GM19023 (cell line): ENCODE data around the gene CELSR2.
"Not testable (repeated sequence)": the region's sequence is repeated elsewhere in the genome, so short reads cannot be mapped to it uniquely, and the experiment has no call there.

Experiments used
- ATAC-seq: cut with Tn5 transposase; IDR thresholded peaks from one replicate; pipeline ENCODE4 v1.9.1; 2021; ENCODE audit warnings: mild to moderate bottlenecking, moderate library complexity; ENCODE audit not compliant: unreplicated experiment

CELSR2 gene

GRCh38 chr1:109274533-109275476, 25.5 kb downstream of the CELSR2 start:
- ATAC-seq, result no peak

GRCh38 chr1:109275706-109276345, 26.5 kb downstream of the CELSR2 start:
- no peak for ATAC-seq

DNA sequence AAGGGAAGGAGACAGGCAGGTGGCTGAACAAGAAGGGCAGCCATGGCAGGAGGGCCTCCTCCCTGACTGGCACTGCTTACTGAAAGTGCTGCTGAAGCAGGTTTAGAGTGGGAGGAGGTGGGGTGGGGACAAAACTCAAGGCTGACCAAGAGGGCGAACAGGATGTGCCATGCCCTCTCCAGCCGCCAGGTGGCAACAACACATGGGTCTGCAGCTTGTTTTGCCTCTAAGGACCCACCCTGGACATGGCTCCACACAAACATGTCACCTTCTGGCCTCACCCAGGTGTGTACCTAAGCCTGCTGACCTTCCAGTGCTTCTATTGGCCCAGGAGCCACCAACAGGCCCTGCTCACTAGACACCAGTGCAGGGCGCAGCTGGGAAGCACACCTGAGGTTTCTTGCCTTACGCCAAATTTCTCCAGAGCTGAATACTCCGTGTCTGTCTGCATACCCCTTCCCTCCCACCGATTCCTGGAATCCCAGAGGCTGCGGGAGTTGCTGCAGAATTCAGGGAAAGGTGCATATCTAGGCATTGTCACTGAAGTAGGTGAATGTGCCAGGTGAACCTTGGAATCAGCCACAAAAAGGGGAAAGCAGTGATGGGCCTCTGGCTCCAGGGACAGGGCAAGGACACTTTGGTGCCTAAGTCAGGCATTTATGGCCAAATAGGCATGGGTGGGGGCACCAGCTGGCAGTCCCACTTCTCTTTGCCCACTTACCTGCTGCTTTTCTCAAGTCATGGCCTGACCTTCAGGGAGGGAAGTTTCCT, 28.3 kb downstream of the CELSR2 start:
- ATAC-seq, result peak; percentile 79

DNA sequence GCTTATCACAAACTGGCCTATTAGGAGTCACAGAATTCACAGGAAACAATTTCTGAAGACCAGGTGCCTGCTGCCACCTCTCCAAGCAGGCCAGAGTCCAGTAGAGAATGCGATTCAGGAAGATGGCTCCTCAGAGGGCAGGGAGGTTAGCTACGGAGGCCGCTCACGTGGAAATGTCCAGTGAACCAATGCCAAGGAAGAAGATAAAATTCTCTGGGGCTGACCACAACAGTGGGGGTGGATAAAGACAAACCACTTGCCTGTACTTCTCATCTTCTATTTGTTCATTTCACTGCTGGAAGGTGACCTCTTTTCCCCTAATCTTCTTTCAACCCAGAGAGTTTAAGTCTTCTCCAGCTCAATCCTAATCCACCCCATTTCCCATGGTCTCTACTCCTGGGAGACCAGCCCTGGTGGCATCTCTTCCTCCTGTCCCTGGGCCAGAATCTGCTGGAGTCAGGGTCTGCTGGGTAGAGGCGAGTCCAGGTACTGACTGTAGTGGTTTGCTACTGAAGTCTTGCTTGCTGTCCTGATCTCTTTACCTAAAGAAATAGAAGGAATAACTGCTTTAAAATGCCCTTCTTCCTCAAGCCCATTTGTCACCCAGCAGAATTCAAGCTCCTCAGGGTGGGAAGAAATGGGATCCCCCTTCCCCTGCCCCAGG, 30.4 kb downstream of the CELSR2 start:
- no peak for ATAC-seq

DNA sequence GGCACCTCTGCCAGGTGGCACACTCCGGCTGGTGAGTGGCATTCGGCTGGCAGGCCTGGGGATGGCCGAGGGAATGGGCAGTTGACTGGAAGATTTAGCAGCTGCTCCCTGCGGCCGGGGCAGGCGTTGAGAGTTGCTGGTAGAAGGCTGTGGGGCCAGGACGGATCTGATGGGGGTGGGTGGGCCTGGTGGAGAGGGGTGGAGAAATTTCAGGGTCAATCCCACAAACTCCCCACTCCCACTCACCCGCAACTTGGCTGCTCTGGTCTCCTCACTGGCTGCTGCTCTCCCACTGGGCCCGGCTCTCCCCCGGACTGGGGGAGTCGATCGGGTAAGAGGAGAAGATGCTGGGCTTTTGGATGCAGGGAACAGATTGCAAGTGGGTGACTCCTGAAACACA, 31.5 kb downstream of the CELSR2 start:
- no peak for ATAC-seq

DNA sequence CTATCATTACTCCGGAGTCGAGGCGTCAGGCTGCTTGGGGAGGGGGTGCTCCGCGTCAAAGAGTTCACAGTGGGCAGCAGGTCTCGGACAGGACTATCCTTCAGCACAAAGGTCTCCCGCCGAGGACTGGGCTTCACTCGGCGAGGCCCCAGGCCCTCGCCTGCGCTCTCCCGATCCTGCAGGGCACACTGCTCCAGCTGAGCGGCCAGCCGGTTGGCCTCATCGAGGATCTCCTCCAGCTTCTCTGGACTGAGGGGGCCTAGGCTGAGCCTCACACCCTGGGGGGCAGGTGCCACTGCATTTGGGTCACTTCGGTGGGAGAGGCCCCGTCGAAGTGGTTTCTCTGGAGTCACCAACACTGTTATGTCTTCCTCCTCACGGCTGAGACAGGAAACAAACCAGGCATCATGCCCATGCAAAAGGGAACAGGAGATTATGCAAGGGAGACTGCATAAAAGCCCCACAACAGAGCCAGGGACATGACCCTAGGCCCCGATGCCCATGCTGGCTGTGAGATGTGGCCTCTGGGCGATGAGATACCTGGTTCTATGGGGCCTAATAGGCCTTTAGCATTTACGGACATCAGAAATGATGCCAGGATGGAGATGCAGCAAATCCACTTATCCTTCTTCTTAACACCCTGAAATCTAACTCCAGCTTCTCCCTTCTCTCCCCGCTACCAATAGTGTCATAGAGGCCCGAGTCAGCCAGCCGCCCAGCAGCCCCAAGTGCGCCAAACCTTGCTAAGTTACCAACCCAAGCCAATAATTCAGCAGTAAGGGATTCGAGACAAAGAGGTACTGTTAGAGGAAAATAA, 32.5 kb downstream of the CELSR2 start:
- no peak for ATAC-seq

- ATAC-seq, result no peak
These were observed 33.2 kb downstream of the CELSR2 start for GRCh38 chr1:109282497-109282951.

DNA sequence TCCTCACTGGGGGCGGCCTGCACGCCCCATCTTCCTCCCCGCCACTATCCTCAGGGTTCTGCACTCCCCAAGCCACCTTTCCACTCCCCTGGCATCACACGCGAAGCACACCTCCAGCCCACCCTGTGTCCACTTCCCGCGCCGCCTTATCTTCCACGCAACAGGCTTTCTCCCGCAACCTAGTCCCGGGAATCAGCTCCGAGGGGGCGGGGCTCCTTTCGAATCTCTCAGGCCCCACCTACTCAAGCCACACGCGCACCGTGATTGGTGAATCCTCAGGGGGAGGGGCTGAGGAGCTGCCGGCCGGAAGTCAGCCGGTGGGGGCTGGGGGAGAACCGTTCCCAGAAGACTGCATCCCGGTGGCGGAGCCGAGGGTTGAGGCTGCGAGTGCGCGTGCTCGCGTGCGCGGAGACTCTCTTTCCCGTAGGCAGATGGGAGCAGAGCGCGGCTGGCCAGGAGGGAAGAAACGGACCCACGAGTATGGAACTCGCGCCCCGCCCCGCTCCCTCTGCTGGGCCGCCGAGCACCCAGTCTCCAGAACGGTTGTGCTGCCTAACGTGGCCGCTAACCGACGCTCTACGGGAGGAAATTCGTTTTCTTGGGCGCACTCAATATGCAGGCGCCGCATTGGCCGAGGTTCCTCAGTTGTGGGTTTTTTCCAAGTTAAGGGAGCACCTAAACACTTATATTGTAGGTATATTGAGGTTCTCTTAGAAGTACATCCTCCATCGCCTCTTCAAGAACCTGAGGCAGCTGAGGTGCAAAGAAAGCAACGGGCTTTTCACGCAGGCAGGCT, 33.8 kb downstream of the CELSR2 start, which contains the start of gene PSRC1:
TSS of gene PSRC1 (minus strand) at position 194 of the 796 bp plus-strand sequence.
- peak; percentile 98 for ATAC-seq

GRCh38 chr1:109283748-109284600, 34.6 kb downstream of the CELSR2 start:
- ATAC-seq, result peak; percentile 12

DNA sequence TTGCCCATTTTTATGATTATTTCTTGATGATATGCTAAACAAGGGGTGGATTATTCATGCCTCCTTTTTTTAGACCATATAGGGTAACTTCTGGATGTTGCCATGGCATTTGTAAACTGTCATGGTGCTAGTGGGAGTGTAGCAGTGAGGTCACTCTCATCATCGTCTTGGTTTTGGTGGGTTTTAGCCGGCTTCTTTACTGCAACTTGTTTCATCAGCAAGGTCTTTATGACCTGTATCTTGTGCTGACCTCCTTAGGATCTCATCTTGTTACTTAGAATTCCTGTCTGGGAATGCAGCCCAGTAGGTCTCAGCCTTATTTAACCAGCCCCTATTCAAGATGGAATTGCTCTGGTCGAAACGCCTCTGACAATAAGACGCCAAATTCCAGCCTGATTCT, 37.4 kb downstream of the CELSR2 start:
- ATAC-seq, result not testable (repeated sequence)

DNA sequence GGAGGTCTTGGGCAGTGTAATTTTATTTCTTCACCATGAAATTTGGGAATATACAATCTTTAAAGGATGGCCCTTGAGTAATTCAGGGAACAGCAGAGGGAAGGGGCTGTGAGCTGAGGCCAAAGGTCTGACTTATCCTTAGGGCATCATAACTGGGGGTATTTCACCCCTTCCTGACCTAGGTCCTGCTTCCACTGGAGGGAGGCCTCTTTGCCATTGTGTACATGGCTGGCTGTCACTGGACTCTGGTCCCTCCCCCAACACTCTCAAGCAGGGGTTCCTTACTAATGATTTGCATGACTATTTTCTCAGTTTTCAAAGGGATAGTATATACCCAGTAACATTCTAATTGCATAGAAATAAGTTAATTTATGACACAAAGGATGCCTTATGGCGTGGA, 40.8 kb downstream of the CELSR2 start:
- ATAC-seq, result no peak

GRCh38 chr1:109290998-109291397, 41.7 kb downstream of the CELSR2 start:
- no peak for ATAC-seq

DNA sequence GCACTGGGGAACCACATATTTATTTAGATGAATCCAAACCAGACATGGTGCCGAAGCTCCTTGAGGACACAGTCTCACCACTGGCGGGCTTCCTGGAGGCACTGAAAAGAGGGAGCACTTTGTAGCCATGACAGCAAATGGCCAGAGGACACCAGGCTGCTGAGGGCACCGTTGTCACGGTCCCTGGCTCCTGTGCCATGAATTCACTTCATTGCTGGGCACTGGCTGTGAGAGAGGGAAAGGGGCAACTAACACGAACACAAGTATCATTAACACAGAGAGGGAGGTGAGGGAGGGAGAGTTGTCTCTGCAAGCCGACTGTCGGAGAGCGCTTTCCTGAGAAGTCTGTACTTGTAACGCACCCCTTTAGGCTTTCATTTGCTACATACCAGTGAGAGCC, 43.0 kb downstream of the CELSR2 start:
- ATAC-seq, result no peak

GRCh38 chr1:109293026-109293425, 43.7 kb downstream of the CELSR2 start:
- ATAC-seq, result no peak

GRCh38 chr1:109294481-109294880, 45.1 kb downstream of the CELSR2 start:
- ATAC-seq, result no peak

GRCh38 chr1:109295712-109296415, 46.5 kb downstream of the CELSR2 start:
- no peak for ATAC-seq

DNA sequence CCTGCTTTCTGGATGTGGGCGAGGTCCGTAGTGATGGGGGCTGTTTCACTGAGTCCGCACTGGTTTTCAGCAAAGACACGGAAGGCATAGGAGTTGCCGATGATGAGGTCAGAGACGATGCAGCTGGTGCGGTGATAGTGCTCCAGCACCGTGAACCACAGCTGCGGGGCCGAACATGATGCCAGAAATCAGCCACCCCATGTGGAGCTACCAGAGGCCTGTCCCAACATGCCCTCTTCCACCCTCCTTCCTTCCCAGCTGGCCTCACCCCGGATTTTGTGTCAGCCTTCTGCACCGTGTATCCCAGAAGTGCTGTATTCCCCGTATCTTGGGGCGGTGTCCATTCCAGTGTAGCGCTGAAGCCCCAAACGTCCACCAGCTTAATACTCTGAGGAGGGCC, 47.4 kb downstream of the CELSR2 start:
- no peak for ATAC-seq
